K562 (cell line): ENCODE measurements around the gene KIF5C.

Experiments
- ATF7 ChIP-seq: fragments of 450-650 bp; IDR thresholded peaks from 2 replicates; pipeline ENCODE4 v1.7.1; 2014; ENCODE audit warnings: mild to moderate bottlenecking, moderate library complexity
- GATA2 ChIP-seq: sonication (generic); formaldehyde crosslinking; IDR thresholded peaks from 2 replicates; pipeline ENCODE4 v1.4.0; 2020; ENCODE audit warnings: mild to moderate bottlenecking, missing genetic modification reagents
- GATAD2A ChIP-seq: fragments of 450-650 bp; IDR thresholded peaks from 2 replicates; pipeline ENCODE4 v1.6.1; 2017
- NEUROD1 ChIP-seq: fragments of 150-350 bp; IDR thresholded peaks from 2 replicates; pipeline ENCODE4 v1.6.1; 2014; ENCODE audit warnings: borderline replicate concordance, low read length, low read depth; ENCODE audit not compliant: partially characterized antibody
- NFE2 ChIP-seq: IDR thresholded peaks from 2 replicates; pipeline ENCODE4 v1.6.1; 2014; ENCODE audit warnings: antibody characterized with exemption, low read depth
- RAD21 ChIP-seq, 2 experiments: fragments of 250-450 bp in 1 of 2; fragments of 450-650 bp in 1 of 2; sonication (Bioruptor Pico) in 1 of 2; formaldehyde crosslinking in 1 of 2; IDR thresholded peaks in 1 of 2; conservative IDR thresholded peaks in 1 of 2; 2 replicates each; pipeline versions ENCODE4 v1.4.0 to v1.8.0; 2020 to 2022; ENCODE audit warnings: mild to moderate bottlenecking in 2 of 2, moderate library complexity in 1 of 2
- RB1 ChIP-seq: fragments of 450-650 bp; IDR thresholded peaks from 2 replicates; pipeline ENCODE4 v1.6.1; 2017; ENCODE audit warnings: low read depth, mild to moderate bottlenecking
- TAF1 ChIP-seq: IDR thresholded peaks from 2 replicates; pipeline ENCODE4 v1.6.1; 2011; ENCODE audit warnings: mild to moderate bottlenecking, low read length, moderate library complexity; ENCODE audit not compliant: insufficient read depth, control insufficient read depth, severe bottlenecking; ENCODE audit errors: extremely low read depth
- TF ChIP-seq, protein P1 (sequence below), 3 experiments: IDR thresholded peaks in 2 of 3; conservative IDR thresholded peaks in 1 of 3; 2 replicates each; pipeline ENCODE4 v1.5.1; 2011 to 2012; ENCODE audit warnings: low read length in 3 of 3, mild to moderate bottlenecking in 3 of 3, control low read depth in 2 of 3, improper control_type of control experiment in 1 of 3, inconsistent platforms in 1 of 3, low read depth in 1 of 3, mixed read lengths in 1 of 3, moderate library complexity in 1 of 3; ENCODE audit not compliant: insufficient read depth in 2 of 3

DNA sequence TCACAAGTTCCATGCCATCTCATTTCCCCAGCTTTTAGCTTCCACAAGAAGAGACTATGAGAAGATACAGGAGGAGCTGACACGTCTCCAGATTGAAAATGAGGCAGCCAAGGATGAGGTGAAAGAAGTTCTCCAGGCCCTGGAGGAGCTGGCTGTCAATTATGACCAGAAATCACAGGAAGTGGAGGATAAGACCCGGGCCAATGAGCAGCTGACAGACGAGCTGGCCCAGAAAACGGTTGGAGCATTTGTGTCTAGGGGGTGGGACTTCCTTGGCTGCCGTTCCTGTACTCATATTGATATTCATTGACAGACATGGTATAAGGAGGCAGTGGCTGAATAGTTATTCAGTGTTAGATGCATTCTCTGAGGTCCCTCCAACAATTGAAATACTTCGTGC is 106.3 kb downstream of the KIF5C start:
- TF ChIP-seq RAD21 (CRISPR knock-in tag; conservative IDR thresholded peaks at IDR 0.05 in 1 of 2, IDR thresholded peaks at IDR 0.05 in 1 of 2) = no peak
- TF ChIP-seq ATF7 = no peak
- no peak for TF ChIP-seq NFE2
- TF ChIP-seq RB1 = no peak
- no peak for TF ChIP-seq GATAD2A
- TF ChIP-seq, protein P1, sequence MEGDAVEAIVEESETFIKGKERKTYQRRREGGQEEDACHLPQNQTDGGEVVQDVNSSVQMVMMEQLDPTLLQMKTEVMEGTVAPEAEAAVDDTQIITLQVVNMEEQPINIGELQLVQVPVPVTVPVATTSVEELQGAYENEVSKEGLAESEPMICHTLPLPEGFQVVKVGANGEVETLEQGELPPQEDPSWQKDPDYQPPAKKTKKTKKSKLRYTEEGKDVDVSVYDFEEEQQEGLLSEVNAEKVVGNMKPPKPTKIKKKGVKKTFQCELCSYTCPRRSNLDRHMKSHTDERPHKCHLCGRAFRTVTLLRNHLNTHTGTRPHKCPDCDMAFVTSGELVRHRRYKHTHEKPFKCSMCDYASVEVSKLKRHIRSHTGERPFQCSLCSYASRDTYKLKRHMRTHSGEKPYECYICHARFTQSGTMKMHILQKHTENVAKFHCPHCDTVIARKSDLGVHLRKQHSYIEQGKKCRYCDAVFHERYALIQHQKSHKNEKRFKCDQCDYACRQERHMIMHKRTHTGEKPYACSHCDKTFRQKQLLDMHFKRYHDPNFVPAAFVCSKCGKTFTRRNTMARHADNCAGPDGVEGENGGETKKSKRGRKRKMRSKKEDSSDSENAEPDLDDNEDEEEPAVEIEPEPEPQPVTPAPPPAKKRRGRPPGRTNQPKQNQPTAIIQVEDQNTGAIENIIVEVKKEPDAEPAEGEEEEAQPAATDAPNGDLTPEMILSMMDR (IDR thresholded peaks at IDR 0.05 in 2 of 3, conservative IDR thresholded peaks at IDR 0.05 in 1 of 3; ENCODE audit: insufficient read depth in 2 of 3, low read depth in 1 of 3, low read length in 3 of 3) = no peak
- TF ChIP-seq NEUROD1 = no peak
- no peak for TF ChIP-seq GATA2
- no peak for TF ChIP-seq TAF1
